HG03342 (cell line): ENCODE data around the gene SYT12.
A peak's percentile ranks its signal among the peaks of the same experiment; 100 is the strongest.

Experiments
- ATAC-seq: cut with Tn5 transposase; IDR thresholded peaks from one replicate; pipeline ENCODE4 v1.9.1; 2021; ENCODE audit warnings: mild to moderate bottlenecking, moderate library complexity; ENCODE audit not compliant: unreplicated experiment

Gene SYT12

DNA sequence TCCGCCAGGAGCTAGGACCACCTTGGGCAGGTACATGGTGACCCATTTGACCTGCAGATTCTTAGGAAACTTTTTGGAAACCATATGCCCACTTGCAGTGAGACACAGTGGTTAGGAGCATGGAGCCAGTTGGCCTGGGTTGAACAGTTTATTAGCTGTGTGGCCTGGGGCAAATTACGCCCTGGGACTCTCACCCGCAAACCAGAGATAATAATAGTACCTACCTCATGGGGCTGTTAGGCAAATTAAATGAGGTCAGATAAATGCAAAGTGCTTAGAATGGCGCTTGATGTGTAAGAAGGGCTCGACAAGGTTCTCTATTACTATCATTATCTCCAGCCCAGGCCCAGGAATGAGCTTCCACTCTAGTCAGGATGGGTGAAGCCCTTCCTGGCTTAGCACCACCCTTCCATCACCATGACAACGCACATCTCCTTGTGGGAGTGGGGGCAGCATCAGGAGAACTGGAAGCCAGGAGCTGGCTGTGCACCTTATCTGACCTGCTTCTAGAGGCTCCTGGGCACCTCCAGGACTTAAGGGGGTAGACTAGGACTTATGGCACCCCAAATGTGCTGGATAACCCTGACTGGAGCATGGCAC, 5.1 kb downstream of the SYT12 start:
- peak; percentile 65 for ATAC-seq

DNA sequence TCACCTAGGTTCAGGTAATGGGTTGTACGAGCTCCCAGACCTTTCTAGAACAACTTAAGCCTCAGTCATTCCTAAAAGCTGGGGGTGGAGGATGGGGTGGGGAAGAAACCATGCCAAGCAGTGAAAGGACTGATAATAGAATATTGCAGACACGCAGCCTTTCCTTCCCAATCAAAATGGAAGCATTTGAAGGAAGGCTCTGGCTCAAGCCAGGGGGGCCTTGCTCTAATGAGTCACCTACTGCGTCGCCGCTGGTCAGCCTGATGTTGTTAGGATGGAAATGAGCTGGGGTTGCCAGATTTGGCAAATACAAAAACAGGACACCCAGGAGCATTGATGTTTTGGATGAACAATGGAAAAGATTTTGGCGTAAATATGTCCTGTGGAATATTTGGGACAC, 6.2 kb downstream of the SYT12 start:
- ATAC-seq, result no peak

DNA sequence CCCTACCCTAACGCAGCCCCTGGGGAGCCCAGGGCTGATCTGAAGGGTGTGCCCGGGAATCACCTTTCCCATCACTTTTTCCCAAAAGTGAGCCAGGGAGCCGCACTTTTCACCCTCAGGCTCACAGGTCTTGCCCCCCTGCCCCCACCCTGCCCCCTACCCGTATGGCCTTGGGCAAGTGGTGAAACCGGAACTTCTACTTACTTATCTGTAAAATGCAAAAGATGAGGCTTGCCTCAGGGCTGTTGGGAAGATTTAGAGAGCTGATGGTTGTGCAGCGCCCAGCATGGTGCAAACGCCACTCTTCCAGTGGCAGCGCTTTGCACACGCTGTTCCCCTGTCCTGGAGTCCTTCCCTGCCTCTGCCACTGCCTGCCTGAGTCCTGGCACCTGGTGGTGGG, 8.0 kb downstream of the SYT12 start:
- ATAC-seq, result no peak

DNA sequence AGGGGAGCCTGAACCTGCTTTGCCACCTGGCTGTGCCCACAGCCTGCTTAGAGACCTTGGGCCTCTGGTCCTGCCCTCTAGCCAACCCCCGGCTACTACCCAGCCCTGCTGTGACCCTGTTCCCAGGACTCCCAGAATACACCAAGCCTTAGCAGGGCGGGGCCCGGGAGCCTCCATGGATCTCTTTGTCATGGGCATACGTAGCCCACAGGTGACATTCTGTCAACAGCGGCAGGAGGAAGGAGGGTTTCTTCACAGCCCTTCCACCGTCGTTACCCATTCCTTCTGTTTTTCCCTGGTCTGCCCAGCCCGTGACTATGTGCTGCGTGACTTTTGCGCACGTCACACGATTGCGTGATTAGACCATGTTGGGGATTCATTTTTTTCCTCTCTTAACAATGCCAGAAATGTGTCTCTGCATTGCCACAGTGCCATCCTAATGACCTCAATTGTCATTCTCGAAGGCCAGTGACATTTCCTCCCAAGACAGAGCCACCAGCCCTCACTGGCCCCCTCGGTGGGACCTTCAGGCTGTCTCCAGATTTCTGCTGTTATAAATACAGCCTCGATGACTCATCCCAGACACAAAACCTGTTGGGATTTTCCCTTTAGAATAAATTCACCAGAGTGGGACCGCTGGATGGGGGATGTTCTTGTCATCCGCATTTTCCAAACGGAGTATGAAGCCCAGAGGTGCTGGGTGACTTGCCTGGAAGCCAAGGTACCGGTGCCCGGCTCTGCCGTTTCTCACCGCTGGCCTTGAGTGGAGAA, 9.0 kb downstream of the SYT12 start:
- ATAC-seq, result no peak

DNA sequence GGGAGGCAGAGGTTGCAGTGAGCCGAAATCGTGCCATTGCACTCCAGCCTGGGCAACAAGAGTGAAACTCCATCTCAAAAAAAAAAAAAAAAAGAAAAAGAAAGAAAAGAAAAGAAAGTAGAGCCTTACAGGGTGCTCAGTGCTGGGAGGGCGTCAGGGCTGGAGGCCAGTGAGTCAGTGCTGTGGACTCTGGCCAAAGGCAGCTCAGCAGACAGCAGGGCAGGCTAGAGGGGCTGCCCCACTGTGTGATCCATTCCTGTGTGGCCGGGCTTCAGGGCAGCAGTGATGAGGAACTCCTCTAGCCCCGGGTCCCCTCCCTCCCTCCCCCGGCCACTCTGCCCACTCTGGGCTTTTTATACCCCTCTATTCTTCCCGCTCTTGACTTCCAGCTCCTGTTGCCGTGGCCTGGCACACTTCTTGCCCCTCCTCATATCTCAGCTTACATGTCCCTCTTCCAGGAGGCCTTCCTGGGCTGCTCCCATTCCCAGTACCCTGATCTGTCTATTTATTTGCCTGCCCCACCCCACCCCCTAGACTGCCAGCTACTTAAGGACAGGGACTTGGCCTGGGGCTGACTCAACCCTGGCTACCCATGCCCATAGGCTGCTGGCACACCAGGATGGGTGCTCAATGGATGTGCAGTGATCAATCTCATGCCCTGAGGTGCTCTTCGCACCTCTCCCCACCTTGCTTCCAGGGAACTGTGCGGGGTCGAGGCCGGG, 10.1 kb downstream of the SYT12 start:
- ATAC-seq, result no peak

DNA sequence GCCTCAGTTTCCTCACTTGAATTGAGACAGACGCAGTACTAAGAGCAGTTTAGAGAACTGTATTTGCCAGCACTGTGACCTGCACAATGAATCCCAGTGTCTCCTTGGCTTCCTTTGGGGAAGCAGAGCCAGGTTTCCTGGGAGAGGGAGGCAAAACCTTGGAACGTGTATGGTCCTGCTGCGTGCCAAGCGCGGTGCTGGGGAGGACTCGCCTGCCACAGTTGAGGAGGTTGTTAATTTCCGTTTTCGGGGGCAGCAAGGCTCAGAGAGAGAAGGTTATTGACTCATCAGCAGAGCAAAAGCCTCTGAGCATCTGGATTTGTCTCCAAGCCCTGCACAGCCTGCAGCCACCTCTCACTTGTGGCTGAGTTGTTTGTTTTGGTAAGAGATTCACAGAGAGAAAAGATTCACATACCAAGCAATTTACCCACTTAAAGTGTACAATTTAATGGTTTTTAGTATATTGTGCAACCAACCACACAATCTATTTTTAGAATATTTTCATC, 10.8 kb downstream of the SYT12 start:
- no peak for ATAC-seq

DNA sequence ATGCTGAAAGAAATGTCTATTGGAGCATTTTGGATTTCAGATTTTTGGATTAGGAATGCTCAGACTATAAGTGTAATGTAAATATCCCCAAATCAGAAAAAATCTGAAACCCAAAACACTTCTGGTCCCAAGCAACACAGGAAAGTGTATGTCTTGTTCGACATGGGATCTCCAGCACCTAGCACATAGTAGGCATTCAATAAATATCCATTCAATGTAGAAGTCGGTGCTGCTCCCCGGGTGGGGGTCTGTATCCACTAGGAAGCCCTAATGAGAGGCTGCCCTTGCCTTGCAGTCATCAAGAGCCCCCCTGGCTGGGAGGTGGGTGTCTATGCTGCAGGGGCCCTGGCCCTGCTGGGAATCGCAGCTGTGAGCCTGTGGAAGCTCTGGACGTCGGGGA, 11.4 kb downstream of the SYT12 start:
- ATAC-seq, result no peak

DNA sequence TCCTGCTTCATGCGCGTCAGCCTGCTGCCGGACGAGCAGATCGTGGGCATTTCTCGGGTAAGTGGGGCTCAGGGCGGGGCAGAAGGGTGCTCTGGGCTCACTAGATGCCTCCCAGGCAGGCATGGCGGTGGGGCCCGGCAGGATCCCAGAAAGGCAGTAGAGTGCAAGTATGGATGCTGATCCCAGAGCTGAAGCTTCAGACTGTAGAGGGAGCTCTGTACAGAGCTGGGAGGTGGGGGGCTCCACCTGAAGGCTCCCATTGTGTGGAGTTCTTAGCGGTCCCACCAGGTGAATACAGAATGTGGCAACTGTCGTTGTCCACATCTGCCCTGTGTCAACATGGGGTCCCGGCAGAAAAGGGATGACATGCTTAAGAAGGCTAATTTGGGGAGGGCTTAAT, 17.2 kb downstream of the SYT12 start:
- ATAC-seq, result no peak

DNA sequence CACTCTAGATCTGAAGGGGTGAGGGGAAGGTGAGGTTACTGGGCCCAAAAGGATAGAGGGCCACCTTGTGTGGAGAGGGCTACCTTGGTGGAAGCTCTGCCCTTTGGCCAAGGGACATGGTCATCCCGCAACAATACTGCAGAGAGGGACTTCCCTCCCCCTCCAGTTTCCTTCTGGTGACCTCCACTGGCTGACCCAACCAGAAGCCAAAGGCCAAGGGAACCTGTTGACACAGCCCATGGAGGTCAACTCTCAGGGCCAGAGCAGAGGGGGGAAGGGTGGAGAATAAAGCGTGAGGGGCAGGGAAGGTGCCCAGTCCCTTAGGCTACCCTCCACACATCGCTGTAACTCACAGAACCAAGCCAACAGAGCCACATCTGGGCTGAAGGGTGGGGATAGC, 18.7 kb downstream of the SYT12 start:
- no peak for ATAC-seq

DNA sequence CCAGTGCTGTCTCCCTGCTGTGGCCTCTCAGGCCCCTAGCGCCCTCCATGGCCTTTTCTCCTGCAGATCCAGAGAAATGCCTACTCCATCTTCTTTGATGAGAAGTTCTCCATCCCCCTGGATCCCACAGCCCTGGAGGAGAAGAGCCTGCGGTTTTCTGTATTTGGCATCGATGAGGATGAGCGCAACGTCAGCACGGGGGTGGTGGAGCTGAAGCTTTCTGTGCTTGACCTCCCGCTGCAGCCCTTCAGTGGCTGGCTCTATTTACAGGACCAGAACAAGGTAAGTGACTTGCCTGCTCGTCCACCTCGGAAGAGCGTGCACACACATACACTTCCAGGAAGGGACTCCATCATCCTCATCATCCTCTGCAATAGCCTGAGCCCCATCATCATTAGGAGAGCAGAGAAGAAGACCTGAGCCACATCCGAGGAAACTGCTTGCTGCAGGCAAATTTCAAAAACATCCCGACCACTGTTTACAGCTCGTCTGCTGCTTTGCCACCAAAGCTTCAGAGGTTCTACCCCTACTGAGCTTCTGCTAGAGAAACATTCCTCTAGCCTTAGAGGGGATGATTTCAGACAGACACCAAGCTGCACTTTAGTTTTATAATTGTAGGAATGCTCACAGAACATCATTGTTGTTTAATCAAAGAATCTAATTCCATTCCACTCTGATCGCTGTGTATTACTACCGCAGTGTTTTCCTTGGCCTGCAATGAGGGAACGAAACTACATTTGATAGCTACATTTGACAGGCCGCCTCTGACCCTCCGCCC, 20.8 kb downstream of the SYT12 start:
- ATAC-seq, result no peak

DNA sequence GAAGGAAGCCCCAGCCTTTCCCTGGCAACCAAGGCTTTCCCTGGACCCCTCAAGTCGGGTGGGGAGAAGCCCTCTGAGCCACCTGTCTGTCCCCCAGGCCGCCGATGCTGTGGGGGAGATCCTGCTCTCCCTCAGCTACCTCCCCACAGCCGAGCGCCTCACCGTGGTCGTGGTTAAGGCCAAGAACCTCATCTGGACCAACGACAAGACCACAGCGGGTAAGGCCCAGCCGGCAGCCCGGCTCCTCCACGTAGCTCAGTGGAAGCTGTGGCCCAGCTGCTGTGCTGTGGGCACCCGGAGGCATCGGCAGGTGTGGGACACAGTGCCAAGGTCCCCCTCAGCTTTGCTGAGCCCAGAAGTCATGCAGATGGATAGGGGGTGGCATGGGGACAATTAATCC, 21.6 kb downstream of the SYT12 start:
- no peak for ATAC-seq

DNA sequence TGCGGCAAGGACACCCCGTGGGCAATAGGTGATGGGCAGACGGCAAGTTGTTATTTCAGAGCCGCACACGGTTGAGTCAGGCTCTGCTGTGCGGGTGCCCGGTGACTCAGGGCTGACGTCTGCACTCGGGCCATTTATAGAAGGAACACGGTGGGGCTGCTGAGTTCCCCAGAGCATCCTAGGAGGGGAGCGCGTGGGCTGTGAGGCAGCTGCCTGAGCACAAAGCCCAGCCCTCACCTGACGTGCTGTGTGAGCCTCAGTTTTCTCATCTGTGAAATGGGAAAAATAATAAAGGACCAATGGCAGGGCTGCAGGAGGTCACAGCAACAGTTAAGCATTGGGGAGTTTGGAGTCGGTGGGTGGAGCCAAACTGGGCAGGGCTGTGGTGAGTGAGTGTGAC, 22.4 kb downstream of the SYT12 start:
- no peak for ATAC-seq

DNA sequence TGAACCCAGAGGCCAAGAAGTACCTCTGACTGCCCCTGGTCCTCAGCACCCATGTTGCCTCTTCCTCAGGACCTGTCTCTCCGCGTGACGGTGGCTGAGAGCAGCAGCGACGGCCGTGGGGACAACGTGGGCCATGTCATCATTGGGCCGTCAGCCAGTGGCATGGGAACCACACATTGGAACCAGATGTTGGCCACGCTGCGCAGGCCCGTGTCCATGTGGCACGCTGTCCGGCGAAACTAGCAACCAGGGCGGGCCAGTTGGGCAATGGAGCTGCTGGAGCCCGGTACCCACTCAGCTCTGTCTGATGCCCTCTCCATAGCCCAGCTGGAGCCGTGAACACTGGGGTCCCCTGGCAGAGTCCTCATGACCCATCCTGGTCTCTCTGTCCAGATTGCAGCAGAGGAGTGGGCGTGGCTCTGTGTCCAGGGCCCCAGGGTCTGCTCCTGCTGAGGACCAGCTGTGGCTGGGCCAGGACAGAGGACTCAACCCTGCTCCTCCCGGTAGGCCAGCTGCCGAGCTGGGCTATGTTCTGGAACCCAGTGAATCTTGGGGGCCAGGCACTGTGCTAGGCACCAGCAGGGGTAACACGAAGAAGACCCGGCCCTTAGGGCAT, 25.7 kb downstream of the SYT12 start:
- ATAC-seq, result no peak

DNA sequence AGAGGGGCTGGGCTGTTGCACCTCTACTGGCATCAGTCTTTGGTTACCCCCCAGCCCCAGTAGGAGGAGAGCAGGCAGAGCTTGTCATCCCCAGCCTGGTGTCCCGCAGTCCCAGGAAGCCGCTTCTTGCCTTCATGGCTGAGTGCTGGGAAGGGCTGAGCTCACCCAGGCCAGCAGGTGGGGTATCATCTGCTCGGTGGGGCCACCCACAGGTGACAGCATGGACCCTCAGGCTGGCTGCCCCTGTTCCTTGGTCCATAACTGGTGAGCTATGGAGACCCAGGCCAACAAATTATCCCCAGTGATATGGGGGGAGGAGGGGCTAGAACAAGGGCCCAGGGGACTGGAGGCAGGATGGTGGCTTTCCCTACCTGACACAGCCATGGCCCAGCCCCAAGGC, 27.2 kb downstream of the SYT12 start:
- no peak for ATAC-seq

DNA sequence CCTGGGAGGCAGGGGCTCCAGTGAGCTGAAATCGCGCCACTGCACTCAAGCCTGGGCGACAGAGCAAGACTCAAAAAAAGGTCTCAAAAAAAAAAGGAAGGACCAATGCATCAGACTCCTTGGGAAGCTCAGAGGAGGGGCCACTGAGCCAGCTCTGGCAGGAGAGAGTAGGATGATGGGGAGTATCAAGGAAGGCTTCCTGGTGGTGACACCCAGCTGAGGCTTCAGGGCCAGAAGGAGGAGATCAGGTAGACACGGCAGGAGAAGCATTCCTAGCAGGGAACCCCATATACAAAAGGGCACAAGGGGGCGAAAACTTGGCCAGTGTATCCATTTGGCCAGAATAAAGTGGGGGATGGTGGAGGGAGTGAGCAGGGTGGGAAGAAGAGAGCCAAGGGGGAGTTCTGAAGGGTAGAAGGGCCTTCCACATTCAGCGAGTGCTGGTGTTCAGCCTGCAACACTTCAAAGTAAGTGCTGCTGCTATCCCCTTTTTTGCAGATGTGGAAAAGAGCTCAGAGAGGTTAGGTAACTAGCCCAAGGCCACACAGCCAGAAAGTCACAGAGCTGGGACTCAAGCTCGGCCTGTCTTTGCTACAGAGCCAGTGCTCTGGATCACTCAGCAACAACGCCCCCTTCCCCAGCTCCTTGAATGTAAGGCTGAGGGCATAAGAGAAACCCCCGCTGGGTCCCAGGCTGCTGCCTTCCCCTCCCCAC, 28.4 kb downstream of the SYT12 start:
- no peak for ATAC-seq

DNA sequence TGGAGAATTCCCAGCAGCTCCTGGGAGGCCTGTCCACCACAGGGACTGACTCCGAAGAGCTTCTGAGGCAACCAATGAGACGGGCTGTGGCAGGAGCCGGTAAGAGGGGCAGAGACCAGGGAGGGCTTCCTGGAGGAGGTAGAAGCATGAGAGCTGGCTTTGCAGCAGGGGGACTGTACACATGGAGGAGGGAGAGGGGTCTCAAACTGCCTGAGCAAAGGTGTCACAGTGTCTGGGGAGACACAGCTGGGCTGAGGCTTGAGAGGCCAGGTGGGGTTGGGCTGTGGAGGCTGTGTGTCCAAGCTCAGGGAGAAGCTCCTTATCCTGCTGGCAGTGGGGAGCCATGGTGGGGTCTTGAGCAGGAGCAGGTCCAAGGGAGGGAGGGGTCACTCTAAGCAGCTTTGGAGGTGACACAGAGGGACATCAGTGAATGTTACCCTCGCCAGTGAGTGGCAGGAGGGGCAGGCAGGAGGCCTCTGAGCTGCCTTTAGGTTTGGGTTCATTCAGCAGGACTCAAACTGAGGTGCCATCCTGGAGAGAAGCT, 29.1 kb downstream of the SYT12 start:
- no peak for ATAC-seq

DNA sequence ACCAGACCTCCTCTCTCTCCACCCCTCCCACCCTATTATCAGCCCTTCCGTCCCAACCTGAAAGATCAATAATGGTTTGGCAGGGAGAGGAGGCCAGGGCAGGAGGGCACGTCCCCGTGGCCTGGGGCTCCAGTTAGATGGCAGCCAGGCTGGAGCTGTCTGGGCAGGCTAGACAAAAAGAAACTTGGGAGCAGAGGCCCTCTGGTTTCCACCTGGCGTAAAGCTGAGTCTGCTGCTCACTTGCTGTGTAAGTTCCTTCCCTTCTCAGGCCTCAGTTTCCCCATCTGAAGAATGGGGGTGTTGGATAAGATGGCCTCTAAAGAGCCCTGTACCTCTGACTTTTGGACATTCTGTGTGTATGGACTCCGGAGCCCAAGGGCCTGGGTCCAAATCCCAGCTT, 30.0 kb downstream of the SYT12 start:
- ATAC-seq, result no peak

DNA sequence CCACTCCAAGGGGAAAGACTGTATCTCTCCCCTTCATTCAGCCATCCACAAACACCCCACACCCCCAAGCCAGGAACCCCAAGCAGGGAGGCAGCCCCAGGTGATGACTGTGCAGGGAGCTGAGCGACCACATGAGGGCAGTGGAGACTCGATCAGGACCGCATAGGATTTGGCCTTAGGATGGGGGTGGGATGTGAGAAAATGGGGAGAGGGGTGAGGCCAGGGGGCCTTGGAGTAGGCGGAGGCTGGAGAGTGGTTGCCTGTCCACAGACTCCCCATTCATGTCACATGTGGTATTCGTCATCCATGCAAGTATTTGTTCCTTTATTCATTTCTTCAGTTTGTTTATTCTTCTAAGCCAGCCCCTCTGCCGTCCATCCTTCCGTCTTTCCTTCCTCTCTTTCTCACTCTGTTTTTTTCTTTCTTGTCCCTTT, 31.0 kb downstream of the SYT12 start:
- ATAC-seq, result no peak

DNA sequence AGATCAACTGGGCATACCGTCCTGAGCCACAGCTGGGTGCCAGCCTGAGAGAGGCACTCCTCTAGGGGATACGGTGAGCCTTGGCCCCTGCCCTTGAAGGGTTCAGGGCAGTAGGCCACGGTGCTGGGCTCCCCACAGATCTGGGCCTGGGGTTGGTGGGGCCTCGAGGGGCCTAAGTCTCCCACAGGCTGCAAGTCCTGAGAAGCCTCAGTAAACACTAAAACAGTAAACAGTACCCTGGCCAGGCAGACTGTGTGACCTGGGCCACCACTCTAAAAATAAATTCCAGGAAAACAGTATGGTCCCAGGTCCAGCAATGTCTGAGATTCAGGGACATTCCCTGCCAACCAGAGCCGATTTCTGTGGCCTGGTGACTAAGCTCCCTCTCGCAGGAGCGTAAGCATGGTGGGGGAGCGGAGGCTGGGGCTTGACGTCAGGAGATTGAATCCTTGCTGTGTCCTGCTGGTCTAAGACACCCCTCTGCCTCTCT, 31.5 kb downstream of the SYT12 start:
- no peak for ATAC-seq
